Stimulated activated CD4-positive, alpha-beta T cell treated with anti-CD3 and anti-CD28 coated beads, Interleukin-4, amount 100 ng/mL, for 4 hours (primary cell): ENCODE measurements around the gene NOX1.

Source experiments
- DNase-seq, 2 experiments: peaks; one replicate each; pipeline ENCODE4 v3.0.0-alpha.2; 2020

NOX1 gene

GRCh38 chrX:100874325-100874724, at the start of gene NOX1:
Gene NOX1 (minus strand): TSS chrX:100874359. CDS start chrX:100874139, 220 bp downstream.
- DNase-seq = no peak

GRCh38 chrX:100915562-100915961, 41.4 kb upstream of the NOX1 start:
- DNase-seq = no peak

GRCh38 chrX:100913111-100913510, 39.0 kb upstream of the NOX1 start:
- no peak for DNase-seq

- no peak for DNase-seq
Measured at GRCh38 chrX:100911731-100912130, 37.6 kb upstream of the NOX1 start.

- no peak for DNase-seq
Measured at GRCh38 chrX:100905620-100906019, 31.5 kb upstream of the NOX1 start.

GRCh38 chrX:100904433-100904832, 30.3 kb upstream of the NOX1 start:
- DNase-seq = no peak

GRCh38 chrX:100895365-100896075, 21.4 kb upstream of the NOX1 start:
- DNase-seq = no peak

GRCh38 chrX:100883654-100884053, 9.5 kb upstream of the NOX1 start:
- DNase-seq = no peak

GRCh38 chrX:100880368-100880767, 6.2 kb upstream of the NOX1 start:
- DNase-seq = no peak

- DNase-seq = no peak
Measured at GRCh38 chrX:100871594-100872560, 2.3 kb downstream of the NOX1 start.

GRCh38 chrX:100870527-100870926, 3.6 kb downstream of the NOX1 start:
- no peak for DNase-seq

GRCh38 chrX:100868273-100868672, 5.9 kb downstream of the NOX1 start:
- no peak for DNase-seq

GRCh38 chrX:100864657-100865391, 9.3 kb downstream of the NOX1 start:
- no peak for DNase-seq

- no peak for DNase-seq
Measured at GRCh38 chrX:100863326-100863864, 10.8 kb downstream of the NOX1 start.

- no peak for DNase-seq
Measured at GRCh38 chrX:100852810-100853209, 21.3 kb downstream of the NOX1 start.

GRCh38 chrX:100850317-100850716, 23.8 kb downstream of the NOX1 start:
- no peak for DNase-seq

- DNase-seq = no peak
Measured at GRCh38 chrX:100831219-100831946, 42.8 kb downstream of the NOX1 start.

- DNase-seq = no peak
Measured at GRCh38 chrX:100830547-100830946, 43.6 kb downstream of the NOX1 start.

- no peak for DNase-seq
Measured at GRCh38 chrX:100830143-100830542, 44.0 kb downstream of the NOX1 start.

- DNase-seq = peak in 1 of 2 experiments; percentile 17
Measured at GRCh38 chrX:100829730-100830129, 44.4 kb downstream of the NOX1 start.

GRCh38 chrX:100819837-100820666, 54.1 kb downstream of the NOX1 start, which contains the start of gene CSTF2:
Gene CSTF2 (plus strand): TSS chrX:100820391. CDS start chrX:100820417, 26 bp downstream.
- peak; percentile 71 to 78 for DNase-seq
